MM.1S (cell line): ENCODE data around the gene HOXB6.
A peak's percentile ranks its signal among the peaks of the same experiment; 100 is the strongest.

Source experiments
- DNase-seq: peaks from one replicate; pipeline ENCODE4 v3.0.0-alpha.2; 2015
- H2AFZ ChIP-seq: fragments of 300-600 bp; sonication (generic); 2 replicates; pipeline ENCODE4 v1.6.0; 2016; ENCODE audit warnings: antibody characterized with exemption, low read length
- H3F3A ChIP-seq: fragments of 300-600 bp; sonication (generic); 2 replicates; pipeline ENCODE4 v1.6.1; 2016; ENCODE audit warnings: mild to moderate bottlenecking, antibody characterized with exemption, low read length, moderate library complexity, mixed read lengths; ENCODE audit not compliant: insufficient read depth
- H3K27ac ChIP-seq: fragments of 300-600 bp; sonication (generic); 2 replicates; pipeline ENCODE4 v1.5.1; 2016; ENCODE audit warnings: mild to moderate bottlenecking, low read length
- H3K27me3 ChIP-seq: fragments of 300-600 bp; sonication (generic); replicated peaks from 2 replicates; pipeline ENCODE4 v1.6.0; 2016; ENCODE audit warnings: low read length; ENCODE audit not compliant: insufficient read depth
- H3K36me3 ChIP-seq: fragments of 300-600 bp; sonication (generic); replicated peaks from 2 replicates; pipeline ENCODE4 v1.6.1; 2016; ENCODE audit warnings: mild to moderate bottlenecking, low read length, mixed read lengths; ENCODE audit not compliant: insufficient read depth
- H3K4me1 ChIP-seq: fragments of 300-600 bp; sonication (generic); 2 replicates; pipeline ENCODE4 v1.6.1; 2016; ENCODE audit warnings: low read length, mixed read lengths
- H3K4me2 ChIP-seq: fragments of 300-600 bp; sonication (generic); 2 replicates; pipeline ENCODE4 v1.6.0; 2016; ENCODE audit warnings: low read depth, low read length
- H3K4me3 ChIP-seq: fragments of 300-600 bp; sonication (generic); 2 replicates; pipeline ENCODE4 v1.5.1; 2016; ENCODE audit warnings: low read length, mixed read lengths
- H3K79me2 ChIP-seq: fragments of 300-600 bp; sonication (generic); 2 replicates; pipeline ENCODE4 v1.6.1; 2016; ENCODE audit warnings: mixed run types, low read length, mixed read lengths
- H3K9ac ChIP-seq: fragments of 300-600 bp; sonication (generic); 2 replicates; pipeline ENCODE4 v1.6.1; 2016; ENCODE audit warnings: low read length, mixed read lengths
- H3K9me2 ChIP-seq: fragments of 300-600 bp; sonication (generic); replicated peaks from 2 replicates; pipeline ENCODE4 v1.6.1; 2016; ENCODE audit warnings: mild to moderate bottlenecking, low read length, mixed read lengths; ENCODE audit not compliant: insufficient read depth
- H3K9me3 ChIP-seq: fragments of 300-600 bp; sonication (generic); replicated peaks from 2 replicates; pipeline ENCODE4 v1.6.1; 2016; ENCODE audit warnings: mild to moderate bottlenecking, low read length, mixed read lengths; ENCODE audit not compliant: insufficient read depth
- H4K20me1 ChIP-seq: fragments of 300-600 bp; sonication (generic); 2 replicates; pipeline ENCODE4 v1.6.1; 2016; ENCODE audit warnings: mild to moderate bottlenecking, low read length, moderate library complexity, mixed read lengths; ENCODE audit not compliant: insufficient read depth
- EZH2 ChIP-seq: fragments of 300-600 bp; sonication (generic); optimal IDR thresholded peaks from 2 replicates; pipeline ENCODE3; 2017; ENCODE audit warnings: low read depth, mild to moderate bottlenecking, antibody characterized with exemption, low read length, mixed read lengths
- EZH2phosphoT487 ChIP-seq: fragments of 300-600 bp; sonication (generic); IDR thresholded peaks from 2 replicates; pipeline ENCODE4 v1.6.1; 2018; ENCODE audit warnings: antibody characterized with exemption, low read length
- TF ChIP-seq, protein P1 (sequence below): fragments of 300-600 bp; sonication (generic); IDR thresholded peaks from 2 replicates; pipeline ENCODE4 v1.5.1; 2016; ENCODE audit warnings: antibody characterized with exemption, low read length, mixed read lengths

HOXB6 gene

GRCh38 chr17:48627623-48628521, 23.1 kb upstream of the HOXB6 start:
- no peak for DNase-seq
- Histone ChIP-seq H3K9me2 (no peaks in the 10 kb centered on the region), H3K79me2 (no peaks in the 10 kb centered on the region), H3F3A (no peaks in the 10 kb centered on the region), H4K20me1 (no peaks in the 10 kb centered on the region), H3K36me3 (no peaks in the 10 kb centered on the region), H2AFZ (no peak overlapping the region), H3K4me1 (no peaks in the 10 kb centered on the region), H3K4me2 (no peak overlapping the region), H3K27ac (no peak overlapping the region), H3K4me3 (no peak overlapping the region), H3K9ac (no peak overlapping the region), H3K9me3 (no peaks in the 10 kb centered on the region), H3K27me3 (peaks cover 74% of the 10 kb centered on the region)
- TF ChIP-seq EZH2 (no peak), EZH2phosphoT487 (no peak)

GRCh38 chr17:48627118-48627597, 22.4 kb upstream of the HOXB6 start:
- Histone ChIP-seq H3K27ac (no peak overlapping the region), H4K20me1 (no peaks in the 10 kb centered on the region), H3K79me2 (no peaks in the 10 kb centered on the region), H2AFZ (no peak overlapping the region), H3K9me2 (no peaks in the 10 kb centered on the region), H3K9me3 (no peaks in the 10 kb centered on the region), H3F3A (no peaks in the 10 kb centered on the region), H3K4me1 (no peaks in the 10 kb centered on the region), H3K9ac (no peak overlapping the region), H3K36me3 (no peaks in the 10 kb centered on the region), H3K4me2 (peak overlapping the region; percentile 62; the same call in 1 of the 2 replicates), H3K27me3 (peaks cover 81% of the 10 kb centered on the region), H3K4me3 (no peak overlapping the region)
- TF ChIP-seq EZH2phosphoT487 (no peak), EZH2 (no peak)
- TF ChIP-seq, protein P1, sequence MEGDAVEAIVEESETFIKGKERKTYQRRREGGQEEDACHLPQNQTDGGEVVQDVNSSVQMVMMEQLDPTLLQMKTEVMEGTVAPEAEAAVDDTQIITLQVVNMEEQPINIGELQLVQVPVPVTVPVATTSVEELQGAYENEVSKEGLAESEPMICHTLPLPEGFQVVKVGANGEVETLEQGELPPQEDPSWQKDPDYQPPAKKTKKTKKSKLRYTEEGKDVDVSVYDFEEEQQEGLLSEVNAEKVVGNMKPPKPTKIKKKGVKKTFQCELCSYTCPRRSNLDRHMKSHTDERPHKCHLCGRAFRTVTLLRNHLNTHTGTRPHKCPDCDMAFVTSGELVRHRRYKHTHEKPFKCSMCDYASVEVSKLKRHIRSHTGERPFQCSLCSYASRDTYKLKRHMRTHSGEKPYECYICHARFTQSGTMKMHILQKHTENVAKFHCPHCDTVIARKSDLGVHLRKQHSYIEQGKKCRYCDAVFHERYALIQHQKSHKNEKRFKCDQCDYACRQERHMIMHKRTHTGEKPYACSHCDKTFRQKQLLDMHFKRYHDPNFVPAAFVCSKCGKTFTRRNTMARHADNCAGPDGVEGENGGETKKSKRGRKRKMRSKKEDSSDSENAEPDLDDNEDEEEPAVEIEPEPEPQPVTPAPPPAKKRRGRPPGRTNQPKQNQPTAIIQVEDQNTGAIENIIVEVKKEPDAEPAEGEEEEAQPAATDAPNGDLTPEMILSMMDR = no peak
- DNase-seq = no peak

GRCh38 chr17:48626245-48627117, 21.7 kb upstream of the HOXB6 start, which contains the start of gene HOXB9:
HOXB9 (minus strand) TSS chr17:48626358; CDS start chr17:48626269, 89 bp downstream.
- Histone ChIP-seq H3K4me2 (peak within 1 kb of the TSS; percentile 91), H3K27me3 (peaks cover 88% of the 10 kb centered on the region), H2AFZ (peak within 1 kb of the TSS; percentile 25), H3K4me1 (no peaks in the 10 kb centered on the region), H3K9me2 (no peaks in the 10 kb centered on the region), H3K27ac (no peak within 1 kb of the TSS), H3K9ac (no peak within 1 kb of the TSS; the same call in 1 of the 2 replicates), H3K4me3 (peak within 1 kb of the TSS; percentile 52), H3F3A (no peaks in the 10 kb centered on the region), H3K9me3 (no peaks in the 10 kb centered on the region), H4K20me1 (no peaks in the 10 kb centered on the region), H3K79me2 (no peaks in the 10 kb centered on the region), H3K36me3 (no peaks in the 10 kb centered on the region)
- TF ChIP-seq EZH2 = no peak
- DNase-seq = no peak
